NCI-H524 treated with DMSO at 0.1 percent for 48 hours (cell line): Measurements from ENCODE around the gene PPM1H.
A peak's percentile ranks its signal among the peaks of the same experiment; 100 is the strongest.

Experiments used
- DNase-seq: peaks from one replicate; lab custom pipeline; 2025; lab: John Stamatoyannopoulos, UW

The PPM1H gene

DNA sequence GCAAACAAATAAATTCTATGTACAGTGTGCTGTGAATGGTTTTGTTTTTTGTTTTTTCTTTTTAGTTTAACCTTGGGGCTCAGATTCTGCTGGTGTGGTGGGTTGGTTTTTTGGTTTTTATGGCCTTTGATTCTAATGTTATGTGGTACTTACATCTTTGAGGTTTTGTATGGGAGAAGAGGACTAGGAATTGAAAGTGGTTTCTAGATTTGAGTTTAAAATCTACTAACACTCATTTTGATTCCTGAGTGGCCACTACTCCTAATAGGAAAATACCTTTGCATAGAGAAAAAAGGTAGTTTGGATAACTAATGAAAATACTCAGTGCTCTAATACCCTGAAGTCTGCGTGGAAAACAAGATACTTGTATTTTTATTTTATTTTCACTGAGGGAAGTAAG, 330.6 kb downstream of the PPM1H start:
- DNase-seq, result no peak

DNA sequence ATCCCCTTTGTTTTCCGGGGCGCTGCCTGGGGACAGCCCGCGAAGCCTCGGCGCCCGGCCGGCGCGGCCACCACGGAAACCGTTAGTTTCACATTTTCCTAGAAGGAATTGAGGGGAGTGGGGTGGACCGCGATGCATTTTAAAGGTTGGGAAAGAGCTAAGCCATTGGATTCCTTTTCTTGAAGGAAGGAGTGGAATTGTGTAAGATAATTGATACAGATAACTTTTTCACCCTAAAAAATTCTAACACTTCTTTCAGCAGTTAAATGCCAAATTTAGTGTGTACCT, 331.2 kb downstream of the PPM1H start:
- DNase-seq, result no peak

DNA sequence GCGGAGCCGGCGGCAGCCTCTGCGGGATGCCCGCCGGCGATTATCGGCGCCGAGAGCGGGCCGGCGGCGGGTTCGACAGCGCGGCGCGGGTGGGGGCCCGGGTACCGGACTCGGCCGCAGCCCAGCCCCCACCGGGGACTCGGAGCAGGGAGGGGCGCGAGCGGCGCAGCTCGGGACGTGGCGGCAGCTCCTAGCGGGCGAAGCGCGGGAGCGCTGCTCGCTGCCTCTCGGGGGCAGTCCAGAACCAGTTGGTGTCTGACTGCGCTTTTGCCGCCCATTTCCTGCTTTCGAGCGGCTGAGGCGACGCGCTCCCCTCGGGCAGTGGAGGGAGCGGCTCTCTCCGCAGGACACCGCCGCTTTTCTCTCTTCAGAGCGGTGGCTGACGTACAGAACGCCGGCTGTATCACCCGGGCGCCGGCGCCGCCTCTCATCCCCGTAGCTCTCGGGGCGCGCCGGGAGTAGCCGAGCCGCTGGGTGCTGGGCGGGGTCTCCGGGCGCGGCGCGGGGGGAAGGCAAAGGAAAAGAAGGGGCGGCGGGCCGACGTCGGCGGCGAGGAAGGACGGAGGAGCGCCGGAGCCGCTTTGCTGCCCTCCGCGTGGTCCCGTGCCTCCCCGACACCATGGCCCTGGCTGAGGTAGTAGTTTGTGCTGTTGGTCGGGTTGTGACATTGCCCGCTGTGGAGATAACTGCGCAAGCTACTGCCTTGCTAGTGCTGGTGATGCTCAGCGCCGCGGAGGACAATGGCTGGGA, 331.7 kb downstream of the PPM1H start:
- DNase-seq, result no peak

DNA sequence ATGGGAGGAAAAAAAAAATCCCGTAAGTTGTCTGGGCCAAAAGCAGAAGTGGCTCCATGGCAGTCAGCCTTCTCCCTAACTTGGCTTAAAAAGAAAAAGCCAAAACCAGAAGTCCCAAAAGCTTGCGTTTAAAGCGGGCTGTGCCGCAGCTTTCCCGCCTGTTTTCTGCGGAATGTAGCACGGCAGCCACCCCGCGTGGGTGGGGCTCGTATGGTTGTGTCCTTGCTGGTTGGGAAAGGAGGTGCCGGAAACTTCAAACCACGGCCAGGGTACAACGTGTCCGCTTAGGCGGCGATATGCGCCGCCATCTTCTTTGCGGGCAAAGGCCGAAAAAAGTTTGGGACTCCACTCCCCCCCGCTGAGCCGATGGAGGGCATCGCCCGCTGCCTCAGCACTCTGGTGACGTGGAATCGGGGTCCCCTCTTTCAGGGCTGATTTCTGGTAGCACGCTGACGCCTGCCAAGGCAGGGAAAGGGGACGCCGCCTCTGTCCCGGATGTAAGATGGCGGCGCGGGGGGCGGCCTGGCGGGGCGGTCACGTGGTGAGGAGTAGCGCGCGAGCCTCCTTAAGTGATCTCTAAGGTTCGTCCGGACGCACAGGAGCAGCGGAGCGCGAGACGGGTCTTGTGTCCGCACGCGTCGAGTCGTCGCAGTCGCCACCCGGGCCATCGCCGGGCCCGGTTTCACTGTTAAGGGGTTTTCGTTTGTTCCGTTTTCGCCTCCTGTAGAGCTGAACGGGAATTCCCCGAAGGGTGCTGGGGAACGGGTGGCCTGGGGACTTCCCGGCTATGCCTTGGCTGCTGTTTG, 332.5 kb downstream of the PPM1H start:
- DNase-seq, result peak; percentile 79

DNA sequence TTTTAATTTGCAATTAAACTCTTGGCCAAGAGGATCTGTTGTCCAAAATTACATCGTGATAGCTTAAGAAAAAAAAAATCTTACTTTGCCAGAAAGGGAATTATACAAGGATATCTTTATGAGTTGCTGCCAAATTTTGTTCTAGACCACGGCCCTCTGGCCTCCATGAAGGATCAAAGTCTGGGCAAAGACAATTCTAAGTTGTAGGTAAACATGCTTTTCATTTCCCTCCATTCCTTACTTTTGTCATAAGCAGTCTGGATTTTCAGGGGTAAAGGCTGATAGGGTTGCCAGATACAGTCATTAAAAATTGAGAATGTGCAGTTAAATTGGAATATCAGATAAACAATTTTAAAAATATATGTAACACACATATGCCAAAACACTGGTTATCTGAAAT, 333.2 kb downstream of the PPM1H start:
- DNase-seq, result no peak

DNA sequence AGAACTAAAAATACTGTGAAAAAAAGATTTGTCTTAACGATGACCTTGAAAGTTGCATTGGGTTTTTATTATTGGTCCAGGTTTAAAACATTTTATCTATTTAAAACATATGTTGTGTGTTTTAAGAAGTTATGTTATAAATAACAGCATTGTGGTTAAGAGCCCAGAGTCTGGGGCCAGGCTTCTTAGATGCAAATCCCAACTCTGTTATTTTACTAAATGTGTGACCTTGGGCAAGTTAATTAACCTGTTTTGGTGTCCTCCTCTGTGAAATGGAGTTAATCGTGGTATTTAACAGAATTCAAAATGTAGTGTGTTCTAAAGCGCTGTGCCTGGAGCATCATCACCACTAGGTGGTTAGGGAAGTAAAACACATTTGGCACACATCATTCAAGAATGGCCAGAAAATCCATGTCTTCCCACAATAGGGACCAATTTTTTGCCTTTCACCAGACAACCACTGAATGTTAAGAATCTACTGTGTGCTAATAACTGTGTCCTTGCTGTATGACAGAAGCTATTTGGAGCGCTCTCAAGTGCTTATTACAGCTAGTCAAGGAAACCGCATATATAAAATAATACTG, 335.0 kb downstream of the PPM1H start:
- DNase-seq, result no peak

DNA sequence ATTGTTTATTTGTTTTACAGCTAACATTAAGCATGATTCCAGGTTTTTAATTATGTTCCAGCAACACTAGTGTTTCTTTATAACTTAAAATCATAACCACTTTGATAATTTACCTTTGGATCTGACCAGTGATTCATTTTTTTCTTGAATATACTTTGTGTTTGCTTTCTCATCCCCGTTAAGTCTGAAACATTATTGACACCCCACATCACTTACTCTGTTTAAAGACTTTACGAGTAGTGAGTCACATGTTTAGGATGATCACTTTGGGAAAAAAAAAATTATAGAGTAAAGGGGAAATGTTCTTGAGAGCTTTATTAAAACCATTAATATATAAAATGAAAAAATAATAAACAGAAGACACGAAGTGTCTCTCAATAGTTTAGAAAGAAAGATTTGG, 336.1 kb downstream of the PPM1H start:
- no peak for DNase-seq

DNA sequence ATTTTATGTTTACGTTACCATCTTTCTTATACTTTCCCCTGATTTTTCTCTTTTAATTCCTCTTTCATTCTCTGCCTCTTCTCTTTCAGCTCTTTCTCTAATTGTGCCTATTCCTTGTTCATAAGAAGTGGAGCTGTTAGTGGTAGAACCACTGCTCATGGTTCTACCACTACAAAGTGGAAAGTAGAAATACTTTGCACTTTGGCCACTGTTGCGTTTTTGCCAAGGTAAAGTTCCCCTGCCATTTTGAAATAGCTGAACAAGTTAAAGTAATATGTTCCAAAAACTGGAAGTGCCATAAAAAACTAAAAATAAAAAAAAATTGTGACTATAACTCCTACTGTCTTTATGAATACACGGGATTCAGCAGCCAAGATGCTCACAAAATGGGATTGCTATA, 337.7 kb downstream of the PPM1H start:
- no peak for DNase-seq
